Stimulated activated CD4-positive, alpha-beta T cell treated with anti-CD3 and anti-CD28 coated beads, Interleukin-4, amount 100 ng/mL, for 48 hours (primary cell): ENCODE measurements around the gene EYA2.
"Not testable (repeated sequence)": the region's sequence is repeated elsewhere in the genome, so short reads cannot be mapped to it uniquely, and the experiment has no call there.

ENCODE experiments used
- DNase-seq, 2 donors: peaks; one replicate each; pipeline ENCODE4 v3.0.0-alpha.2; 2020; ENCODE audit warnings: low read depth in 2 of 2

EYA2 gene

DNA sequence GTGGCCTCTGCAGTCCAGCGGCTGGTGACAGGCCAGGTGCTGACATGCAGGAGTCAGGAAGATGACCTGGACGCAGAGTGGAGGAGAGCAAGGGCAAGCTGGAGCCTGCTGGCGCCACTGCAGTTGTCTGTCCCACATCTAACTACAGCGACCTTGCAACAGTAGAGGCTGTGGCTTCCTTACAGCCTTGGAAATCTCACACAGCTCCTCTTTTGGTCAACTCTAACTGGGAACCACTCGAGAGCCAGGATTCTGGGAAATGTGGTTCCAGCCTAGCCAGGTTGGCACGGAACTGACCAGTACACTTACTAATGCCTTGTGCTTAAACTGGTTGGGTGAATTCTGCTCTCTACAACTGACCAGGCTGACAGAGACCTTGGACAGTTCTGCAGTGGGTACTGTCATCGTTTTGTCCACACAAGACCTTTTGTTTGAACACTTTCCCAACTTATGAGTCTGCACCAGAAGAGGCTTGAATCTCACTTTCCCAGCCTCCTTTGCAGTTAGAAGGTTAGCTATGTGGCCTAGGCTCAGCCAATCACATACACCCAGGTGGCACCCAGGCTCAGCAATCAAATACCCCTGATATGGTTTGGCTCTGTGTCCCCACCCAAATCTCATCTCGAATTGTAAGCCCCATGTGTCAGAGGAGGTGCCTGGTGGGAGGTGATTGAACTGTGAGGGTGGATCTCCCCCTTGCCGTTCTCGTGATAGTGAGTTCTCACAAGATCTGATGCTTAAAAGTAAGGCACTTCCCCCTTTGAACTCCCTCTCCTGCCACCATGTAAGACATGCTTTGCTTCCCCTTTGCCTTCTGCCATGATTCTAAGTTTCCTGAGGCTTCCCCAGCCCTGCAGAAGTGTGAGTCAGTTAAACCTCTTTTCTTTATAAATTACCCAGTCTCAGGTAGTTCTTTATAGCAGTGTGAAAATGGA lies 308.4 kb downstream of the EYA2 start:
- DNase-seq: no peak

DNA sequence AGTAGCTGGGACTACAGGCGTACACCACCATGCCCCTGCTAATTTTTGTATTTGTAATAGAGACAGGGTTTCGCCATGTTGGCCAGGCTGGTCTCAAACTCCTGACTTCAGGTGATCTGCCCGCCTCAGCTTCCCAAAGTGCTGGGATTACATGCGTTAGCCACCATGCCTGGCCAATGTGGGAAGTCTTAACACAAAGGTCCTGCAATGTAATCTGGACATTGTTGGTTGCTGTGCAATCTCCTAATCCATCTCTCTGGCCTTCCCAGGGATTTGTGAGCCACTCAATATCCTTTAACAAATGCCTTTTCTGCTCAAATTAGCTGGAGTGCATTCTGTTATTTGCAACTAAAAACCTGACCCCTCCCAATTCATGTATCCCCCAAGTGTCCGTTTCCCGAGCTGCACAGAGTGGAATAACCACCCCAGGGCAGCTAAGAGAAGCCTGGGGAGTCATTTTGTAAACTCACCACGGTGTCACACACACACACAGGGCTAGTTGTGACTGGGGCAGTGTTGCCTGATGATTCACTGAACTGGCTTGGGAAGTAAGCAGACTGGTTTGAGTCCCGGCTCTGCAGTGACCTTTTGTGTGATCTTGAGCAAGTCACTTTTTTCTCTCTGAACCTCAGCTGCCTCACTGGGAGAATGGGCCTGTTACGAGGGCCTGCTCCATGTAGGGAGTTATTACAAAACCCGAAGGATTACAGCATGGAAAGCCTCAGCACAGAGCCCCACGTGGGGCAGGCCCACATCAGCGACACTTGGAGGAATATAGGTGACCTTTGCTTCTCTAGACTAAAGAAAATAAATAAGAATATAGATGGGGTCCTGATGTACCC lies 309.6 kb downstream of the EYA2 start:
- no peak for DNase-seq

DNA sequence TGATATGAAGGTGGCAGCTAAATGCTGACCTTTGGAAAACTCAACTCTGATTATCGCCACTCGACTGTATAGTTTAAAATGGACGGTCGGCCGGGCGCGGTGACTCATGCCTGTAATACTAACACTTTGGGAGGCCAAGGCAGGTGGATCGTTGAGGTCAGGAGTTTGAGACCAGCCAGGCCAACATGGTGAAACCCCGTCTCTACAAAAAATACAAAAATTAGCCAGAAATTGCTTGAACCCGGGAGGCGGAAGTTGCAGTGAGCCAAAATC lies 310.1 kb downstream of the EYA2 start:
- DNase-seq: not testable (repeated sequence)

DNA sequence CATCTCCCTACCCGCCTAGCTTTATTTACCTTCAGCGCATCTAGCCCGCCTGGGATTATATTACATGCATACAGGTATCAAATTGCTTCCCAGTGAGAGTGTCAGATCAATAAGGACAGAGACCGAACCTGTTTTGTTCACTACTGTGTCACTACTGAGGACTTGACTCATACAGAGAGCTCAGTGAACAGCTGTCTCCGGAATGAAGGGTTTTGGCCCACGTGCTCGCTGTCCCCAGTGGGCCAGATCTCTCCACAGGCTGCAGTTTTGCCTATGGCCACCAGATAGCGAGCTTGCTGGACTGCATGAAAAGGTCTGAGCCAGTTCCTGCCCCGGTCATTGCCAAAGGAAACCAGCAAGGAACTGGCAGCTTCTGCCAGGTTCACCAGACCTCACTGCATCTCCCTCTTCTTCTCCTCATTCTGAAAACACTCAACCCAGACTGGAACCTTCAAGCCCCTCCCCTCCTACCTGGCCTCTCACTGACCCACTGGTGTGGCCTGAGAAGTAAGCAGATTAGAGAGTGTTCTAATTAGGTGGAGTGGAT lies 311.0 kb downstream of the EYA2 start:
- DNase-seq: no peak

DNA sequence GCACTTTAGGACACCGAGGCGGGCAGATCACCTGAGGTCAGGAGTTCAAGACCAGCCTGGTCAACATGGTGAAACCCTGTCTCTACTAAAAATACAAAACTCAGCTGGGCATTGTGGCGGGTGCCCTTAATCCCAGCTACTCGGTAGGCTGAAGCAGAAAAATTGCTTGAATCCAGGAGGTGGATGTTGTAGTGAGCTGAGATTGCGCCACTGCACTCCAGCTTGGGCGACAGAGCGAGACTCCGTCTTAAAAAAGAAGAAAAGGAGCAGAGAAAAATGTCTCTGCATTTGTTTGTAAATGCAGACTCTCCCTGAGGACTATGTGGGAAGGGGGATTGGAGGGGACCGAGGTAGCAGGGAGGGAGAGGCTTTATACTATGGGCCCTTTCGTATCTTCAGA lies 311.9 kb downstream of the EYA2 start:
- not testable (repeated sequence) for DNase-seq

DNA sequence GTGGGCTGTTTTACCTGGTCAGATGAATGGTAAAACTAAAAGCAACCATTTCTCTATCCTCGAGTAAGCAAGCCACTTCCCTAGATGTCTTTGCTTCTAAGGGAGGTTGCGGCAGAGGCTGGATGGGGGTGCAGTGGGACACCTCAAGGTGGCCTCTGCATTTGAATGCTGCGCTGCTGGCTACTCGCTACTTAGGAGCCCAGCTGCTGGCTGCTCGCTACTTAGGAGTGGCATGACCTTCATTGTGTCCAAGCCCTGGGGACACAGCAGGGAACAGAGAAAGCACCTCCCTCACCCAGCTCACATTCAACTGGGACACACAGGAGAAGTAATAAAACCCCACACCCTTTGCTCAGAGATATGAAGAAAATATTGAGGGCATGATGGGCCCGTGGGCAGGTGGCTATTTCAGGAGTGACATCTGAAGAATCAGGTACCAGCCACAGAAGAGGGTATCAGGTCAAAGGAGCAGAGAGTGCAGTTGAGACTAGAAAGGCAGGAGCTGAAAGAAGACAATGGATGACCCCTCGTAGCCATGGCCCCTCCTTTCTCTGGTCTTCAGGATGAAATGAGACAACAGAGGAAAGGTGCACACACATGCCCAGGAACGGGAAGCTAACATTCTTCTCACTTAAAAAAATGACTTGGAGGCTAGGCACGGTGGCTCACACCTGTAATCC lies 312.5 kb downstream of the EYA2 start:
- DNase-seq: no peak

DNA sequence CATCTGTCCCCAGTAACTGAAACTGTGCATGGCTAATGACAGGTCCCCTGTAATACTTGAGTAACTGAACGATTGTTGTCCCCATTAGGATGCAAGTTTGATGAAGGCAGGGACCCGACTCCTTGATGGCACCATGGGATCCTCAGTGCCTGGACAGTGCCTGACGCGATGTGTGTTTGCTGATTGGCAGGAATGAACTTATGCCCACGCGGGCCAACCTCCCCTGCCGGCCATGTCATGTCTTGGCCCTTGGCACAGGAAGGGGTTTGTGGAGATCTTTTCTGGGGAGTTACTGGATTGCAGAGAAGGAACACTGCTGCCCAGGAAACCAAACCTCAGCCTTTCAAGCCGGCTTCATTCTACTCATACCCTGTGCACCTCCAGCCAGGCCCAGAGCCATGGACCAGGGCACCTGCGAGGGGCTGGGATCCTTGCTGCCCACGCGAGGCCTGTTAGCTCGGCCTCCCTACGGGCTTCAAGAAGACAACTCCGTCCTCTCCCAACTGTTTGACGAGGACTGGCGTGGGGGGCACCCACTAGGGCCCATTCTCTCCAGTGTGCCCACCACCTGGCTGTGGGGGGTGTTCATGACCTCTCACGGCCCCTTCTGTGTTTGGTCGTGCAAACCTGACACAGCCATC lies 314.0 kb downstream of the EYA2 start:
- no peak for DNase-seq

DNA sequence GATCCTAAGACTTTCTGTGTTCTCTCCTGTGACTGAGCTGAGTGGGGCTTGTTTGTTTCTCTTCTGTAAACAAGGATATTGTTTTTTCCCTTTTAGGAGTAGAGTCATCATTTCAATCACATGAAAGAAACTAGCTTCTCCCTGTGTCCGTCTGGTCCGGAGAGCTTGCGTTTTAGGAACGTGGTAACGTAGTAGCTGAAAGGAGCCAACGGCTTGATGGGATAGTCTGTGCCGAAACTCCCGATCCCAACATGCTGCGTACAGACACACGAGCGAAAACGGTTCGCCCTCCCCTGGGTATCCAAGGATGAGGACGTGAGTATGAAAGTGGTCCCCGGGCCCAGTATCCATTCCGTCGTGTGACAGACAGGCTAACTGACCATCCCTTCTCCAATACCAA lies 315.3 kb downstream of the EYA2 start:
- no peak for DNase-seq

DNA sequence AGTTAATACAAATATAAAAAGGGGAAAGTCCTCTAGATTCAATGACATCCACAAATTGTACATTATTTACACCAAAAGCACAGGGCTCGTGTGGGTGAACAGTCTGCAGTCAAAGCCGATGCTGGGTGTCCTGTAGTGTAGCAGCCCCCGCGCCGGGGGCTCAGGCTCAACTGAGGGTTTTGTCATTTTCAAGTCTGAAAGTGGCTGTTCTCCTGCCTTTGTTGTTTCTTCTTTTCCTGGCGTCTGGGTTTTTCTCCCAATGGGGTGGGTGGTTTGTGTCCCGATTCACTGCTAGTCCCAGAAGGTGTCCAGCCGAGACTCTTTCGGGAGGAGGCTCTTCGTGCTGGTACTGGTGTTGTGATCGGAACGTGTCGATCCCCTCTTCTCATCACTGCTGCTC lies 315.8 kb downstream of the EYA2 start:
- no peak for DNase-seq

DNA sequence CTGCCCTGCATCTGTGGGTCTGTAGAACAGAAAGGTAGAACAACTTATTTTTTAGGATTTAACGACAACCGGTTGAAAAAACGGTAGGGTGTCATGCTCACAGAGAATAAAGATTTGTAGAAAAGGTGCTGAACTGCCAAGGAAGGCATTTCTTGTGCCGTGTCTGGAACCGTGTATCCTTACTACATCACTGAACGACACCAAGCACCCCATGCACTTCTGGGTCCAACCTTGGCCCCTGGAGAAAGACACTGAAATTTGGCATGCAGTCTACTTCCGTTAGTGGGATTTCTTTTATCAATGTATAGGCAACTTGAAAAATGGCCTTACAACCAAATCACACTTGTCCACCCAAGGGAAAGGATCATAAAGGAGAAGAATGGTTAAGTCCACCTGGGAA lies 316.4 kb downstream of the EYA2 start:
- no peak for DNase-seq

DNA sequence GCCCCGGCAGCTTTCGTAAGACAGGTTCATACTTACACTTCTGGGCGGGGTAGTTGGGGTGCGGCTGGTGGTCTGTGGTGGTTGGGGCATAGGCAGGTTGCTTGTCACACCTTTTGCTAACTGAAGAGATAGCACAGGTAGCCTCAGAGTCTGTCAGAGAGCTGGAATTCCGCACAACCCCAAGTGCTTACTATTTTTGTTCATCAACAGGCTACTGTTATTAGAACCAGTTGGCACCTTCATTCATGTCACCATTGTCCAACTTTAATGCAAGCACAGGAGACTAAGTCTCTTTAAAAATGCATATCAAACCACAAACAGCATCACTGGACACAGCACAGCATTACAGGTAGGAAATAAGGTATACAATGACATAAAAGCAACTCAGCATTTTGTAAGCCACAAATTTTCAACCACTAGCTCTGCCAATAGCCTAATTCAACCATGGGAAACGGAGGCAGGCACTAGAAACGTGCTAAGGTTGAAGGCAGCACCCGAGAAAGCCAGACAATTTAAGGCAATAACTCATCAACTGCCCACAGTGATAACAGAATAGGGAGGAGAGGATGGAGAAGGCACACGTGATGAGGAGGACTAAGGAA lies 318.1 kb downstream of the EYA2 start:
- no peak for DNase-seq

DNA sequence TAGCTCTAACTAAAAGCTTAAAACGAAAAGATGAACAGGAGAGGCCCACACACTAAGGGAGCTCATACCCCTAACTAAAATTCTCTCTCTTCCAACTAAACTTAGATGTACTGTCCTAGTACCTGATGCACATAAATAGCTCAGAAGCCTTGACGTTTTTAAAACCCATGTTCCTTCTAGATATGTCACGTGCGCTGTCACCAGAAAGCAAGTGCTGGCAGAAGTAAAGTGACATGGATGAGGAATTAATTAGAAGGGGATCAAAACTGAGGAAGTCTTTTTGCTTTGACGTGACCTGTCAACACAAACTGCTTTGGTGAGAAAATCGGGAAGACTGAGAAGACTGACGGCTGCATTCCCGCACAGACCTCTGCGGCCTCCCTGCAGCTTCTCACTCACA lies 319.3 kb downstream of the EYA2 start:
- DNase-seq: no peak

DNA sequence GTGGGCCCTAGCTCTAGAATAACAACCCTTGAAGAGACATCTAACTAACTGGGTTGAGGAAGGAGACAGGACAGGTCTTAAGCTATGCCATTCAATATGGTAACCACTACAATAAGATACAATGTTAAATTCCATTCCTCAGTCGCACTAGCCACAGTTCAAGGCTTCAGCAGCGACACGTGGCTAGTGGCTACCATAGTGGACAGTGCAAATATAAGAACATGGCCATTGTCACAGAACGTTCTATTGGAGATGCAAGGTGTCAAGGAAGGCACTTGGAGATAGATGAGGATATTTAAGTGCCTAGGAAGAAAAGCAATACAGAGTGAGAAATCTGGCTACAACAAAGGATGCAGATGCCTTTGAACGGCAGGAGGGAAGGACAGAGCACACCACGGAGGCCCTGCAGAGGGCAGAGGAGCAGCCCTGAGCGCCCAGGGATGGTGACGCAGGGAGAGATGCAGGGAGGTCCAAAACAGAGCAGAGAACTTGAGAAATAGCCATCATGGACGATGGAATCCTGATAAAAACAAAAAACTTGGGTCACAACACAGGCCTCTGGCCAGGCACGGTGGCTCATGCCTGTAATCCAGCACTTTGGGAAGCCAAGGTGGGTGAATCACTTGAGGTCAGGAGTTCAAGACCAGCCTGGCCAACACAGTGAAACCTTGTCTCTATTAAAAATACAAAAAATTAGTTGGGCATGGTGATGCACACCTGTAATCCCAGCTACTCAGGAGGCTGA lies 321.2 kb downstream of the EYA2 start:
- DNase-seq: no peak

DNA sequence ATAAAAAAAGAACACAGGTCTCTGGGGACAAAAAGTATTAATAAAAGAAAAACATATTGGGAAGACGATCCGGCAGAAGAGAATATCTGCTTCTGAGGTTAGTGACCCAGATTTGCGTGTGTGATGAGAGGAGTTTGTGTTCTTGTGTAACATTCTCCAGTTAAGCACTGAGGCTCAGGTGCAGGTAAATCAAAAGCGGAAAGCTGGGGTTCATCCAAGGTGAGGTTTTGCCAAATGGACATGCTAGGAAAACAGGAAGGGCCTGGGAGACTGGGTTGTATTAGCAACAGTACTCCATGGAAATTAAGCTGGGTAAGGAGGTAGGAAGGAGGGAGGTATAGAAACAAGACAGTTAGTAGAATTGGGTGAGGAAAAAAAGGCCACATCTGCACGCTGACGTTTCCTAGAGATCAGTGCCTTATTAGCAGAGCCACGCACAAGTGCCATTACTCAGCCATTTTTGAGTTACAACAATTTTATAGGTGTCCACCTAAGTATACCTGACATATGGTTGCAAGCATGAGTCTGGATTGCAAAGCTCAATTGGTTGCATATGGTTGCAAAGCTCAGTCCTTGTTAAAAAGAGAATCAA lies 322.3 kb downstream of the EYA2 start:
- no peak for DNase-seq

DNA sequence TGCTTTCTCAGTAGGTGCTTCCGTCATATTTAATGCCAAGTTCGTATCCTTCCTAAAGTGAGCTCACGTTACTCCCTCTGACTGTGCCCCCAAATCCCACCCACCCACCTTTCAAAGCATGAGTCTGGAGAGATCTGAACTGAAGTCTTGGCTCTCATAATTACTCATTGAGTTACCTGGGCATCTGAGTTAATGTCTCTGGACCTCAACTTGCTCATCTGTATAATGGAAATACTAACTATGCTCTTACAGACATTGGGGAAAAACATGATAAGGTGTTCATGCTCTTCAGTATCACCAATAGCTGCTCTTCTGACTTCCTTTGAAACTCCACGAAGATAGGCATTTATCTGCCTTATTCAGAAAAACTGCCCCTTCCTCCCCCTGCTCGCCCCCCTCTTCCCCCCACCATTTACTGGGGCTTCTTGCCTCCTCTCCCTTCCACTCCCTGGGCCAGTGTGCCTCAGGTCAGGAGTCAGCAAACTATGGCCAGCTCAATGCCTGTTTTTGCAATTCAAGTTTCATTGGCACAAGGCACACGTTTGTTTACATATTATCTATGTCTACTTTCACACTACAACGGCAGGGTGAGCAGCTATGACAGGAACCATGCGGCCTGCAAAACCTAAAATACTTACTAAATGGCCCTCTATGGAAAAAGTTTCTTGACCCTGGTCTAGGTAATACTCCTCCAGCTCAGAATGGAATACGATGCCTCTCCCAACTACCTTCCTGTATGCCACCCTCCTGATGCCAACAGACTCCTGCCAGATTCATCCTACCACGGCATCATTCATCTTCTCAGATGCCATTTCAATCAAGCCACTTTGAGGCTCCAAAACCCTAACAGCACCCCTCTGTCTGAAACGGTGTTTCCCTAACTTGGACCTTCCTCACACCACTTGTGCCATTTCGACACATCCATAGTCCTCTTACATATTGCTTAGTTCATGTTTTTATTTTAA lies 323.1 kb downstream of the EYA2 start:
- DNase-seq: no peak

DNA sequence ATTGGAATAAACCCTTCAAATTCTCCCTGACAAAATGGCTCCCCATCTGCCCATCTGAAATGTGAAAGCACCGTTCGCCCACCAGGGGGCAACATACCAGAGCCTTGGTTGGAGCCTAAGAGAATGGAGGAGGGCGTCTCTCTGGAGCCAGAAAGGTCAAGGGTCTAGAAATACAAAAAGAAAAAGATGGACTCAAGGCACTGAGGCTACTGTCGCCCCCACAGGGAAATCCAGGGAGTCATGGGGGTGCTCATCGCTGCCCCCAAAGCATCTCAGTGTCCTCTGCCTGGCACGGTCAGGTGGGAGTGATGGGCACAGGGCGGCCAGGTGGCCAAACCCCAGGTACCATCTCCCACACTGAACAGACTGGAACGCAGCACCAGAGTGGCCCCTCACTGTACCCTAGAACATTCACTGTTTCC lies 325.5 kb downstream of the EYA2 start:
- peak; percentile 37 to 45 for DNase-seq

DNA sequence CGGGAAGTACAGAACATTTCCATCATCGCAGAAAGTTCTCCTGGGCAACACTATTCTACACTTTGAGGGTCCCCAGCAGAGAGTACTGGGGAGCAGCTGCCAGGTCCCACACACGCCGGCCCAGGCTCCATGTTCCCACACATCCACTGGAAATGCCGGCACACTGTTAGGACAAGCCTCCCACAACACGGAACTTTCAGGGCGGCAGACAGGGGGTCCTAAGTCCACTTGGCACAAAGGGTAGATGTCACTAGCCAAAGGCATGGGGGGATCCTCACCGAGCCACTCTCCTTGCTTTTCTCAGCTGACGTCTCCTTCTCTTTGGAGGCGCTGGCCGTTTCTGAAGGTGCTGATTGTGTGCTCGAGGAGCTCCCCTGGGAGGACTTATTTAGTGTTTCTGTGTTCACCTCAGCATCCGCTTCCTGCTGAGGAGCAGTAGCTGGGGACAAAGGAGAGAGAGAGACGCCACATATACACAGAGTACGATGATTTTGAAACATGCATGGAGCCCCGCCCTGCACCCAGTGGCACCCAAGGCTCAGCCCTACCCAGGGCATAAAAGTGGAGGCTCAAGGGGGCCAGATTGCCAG lies 326.5 kb downstream of the EYA2 start:
- DNase-seq: no peak

DNA sequence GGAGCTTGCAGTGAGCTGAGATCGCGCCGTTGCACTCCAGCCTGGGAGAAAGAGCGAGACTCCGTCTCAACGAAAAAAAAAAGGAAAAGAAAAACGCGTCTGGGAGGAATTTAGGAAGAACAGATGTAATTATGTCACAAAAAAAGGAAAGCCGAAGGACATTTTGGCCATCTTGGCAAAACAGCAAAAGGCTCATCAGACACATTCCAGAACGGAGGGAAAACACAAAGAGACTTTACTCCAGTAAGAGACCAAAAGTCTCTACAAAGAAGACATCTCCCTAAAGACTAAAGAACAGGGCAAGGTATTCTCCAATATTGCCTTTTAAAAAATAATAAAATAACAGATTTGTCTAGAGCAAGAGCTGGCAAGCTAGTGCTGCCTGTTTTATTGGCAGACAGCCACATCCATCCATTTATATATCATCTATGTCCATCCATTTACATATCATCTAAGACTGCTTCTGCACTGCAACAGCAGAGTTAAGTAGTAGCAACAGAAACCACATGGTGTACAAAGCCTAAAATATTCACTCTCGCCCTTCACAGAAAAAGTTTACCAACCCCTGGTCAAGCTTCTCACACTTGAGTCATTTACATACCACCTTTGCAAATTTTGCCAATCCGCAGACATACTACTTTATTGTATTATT lies 328.0 kb downstream of the EYA2 start:
- DNase-seq: no peak
